GM21367 (cell line): ENCODE measurements around the gene FDXR.
"Not testable (repeated sequence)": the region's sequence is repeated elsewhere in the genome, so short reads cannot be mapped to it uniquely, and the experiment has no call there.

ENCODE experiments used
- ATAC-seq: cut with Tn5 transposase; IDR thresholded peaks from one replicate; pipeline ENCODE4 v1.9.1; 2021; ENCODE audit not compliant: unreplicated experiment

The FDXR gene

GRCh38 chr17:74873037-74873873 lies 461 bp upstream of the FDXR start:
- ATAC-seq = peak; percentile 79

- ATAC-seq = no peak
These were observed 1.3 kb downstream of the FDXR start for GRCh38 chr17:74871356-74872076.

- ATAC-seq = no peak
These were observed 2.3 kb downstream of the FDXR start for GRCh38 chr17:74870512-74870911.

GRCh38 chr17:74870028-74870427 lies 2.8 kb downstream of the FDXR start:
- ATAC-seq = not testable (repeated sequence)

GRCh38 chr17:74868908-74869255 lies 3.9 kb downstream of the FDXR start:
- no peak for ATAC-seq

- ATAC-seq = no peak
These were observed 4.4 kb downstream of the FDXR start for GRCh38 chr17:74868251-74868907.

- ATAC-seq = no peak
These were observed 6.5 kb downstream of the FDXR start for GRCh38 chr17:74866198-74866835.

- ATAC-seq = no peak
These were observed 7.1 kb downstream of the FDXR start for GRCh38 chr17:74865504-74866197.

GRCh38 chr17:74864866-74865395 lies 7.9 kb downstream of the FDXR start:
- ATAC-seq = no peak

- ATAC-seq = no peak
These were observed 8.4 kb downstream of the FDXR start for GRCh38 chr17:74864297-74864865.

GRCh38 chr17:74863420-74864296 lies 9.1 kb downstream of the FDXR start:
- ATAC-seq = no peak

GRCh38 chr17:74862919-74863318 lies 9.9 kb downstream of the FDXR start:
- no peak for ATAC-seq

- ATAC-seq = no peak
These were observed 10.5 kb downstream of the FDXR start for GRCh38 chr17:74862108-74862901.

- ATAC-seq = no peak
These were observed 11.1 kb downstream of the FDXR start for GRCh38 chr17:74861662-74862107.

GRCh38 chr17:74860872-74861661 lies 11.7 kb downstream of the FDXR start:
- ATAC-seq = no peak

GRCh38 chr17:74860229-74860871 lies 12.4 kb downstream of the FDXR start:
- ATAC-seq = no peak
